Measurements from ENCODE around the gene NGLY1.

NGLY1 gene

DNA sequence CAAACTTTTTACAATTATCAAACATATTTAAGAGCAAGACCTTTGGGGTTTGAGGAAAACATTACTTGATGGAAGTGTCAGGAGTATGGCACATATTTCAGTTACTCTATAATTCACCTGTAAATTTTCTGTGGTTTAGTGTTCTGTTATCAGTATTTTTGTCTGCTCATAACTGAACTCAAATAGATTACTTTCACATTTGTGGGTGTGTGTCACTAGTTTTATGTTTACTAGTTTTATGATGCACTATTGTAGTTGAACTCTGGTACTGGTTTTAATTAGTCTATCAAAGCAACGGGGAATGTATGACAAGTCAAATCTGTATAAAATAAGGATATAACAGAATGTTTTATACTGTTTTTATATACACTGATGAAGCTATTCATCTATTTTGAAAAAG is 33.9 kb upstream of the NGLY1 start:
- H3K9me3 ChIP-seq (ENCODE audit: severe bottlenecking): no peaks in the 10 kb centered on the region
- TF ChIP-seq, protein P1, sequence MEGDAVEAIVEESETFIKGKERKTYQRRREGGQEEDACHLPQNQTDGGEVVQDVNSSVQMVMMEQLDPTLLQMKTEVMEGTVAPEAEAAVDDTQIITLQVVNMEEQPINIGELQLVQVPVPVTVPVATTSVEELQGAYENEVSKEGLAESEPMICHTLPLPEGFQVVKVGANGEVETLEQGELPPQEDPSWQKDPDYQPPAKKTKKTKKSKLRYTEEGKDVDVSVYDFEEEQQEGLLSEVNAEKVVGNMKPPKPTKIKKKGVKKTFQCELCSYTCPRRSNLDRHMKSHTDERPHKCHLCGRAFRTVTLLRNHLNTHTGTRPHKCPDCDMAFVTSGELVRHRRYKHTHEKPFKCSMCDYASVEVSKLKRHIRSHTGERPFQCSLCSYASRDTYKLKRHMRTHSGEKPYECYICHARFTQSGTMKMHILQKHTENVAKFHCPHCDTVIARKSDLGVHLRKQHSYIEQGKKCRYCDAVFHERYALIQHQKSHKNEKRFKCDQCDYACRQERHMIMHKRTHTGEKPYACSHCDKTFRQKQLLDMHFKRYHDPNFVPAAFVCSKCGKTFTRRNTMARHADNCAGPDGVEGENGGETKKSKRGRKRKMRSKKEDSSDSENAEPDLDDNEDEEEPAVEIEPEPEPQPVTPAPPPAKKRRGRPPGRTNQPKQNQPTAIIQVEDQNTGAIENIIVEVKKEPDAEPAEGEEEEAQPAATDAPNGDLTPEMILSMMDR (IDR thresholded peaks at IDR 0.05; ENCODE audit: low read depth, low read length): no peak
- no peaks in the 10 kb centered on the region for H3K36me3 ChIP-seq
- H3K4me3 ChIP-seq (ENCODE audit: low read depth, low read length): no peak overlapping the region
- no peak overlapping the region for H3K27ac ChIP-seq
- DNase-seq: no peak
- no peaks in the 10 kb centered on the region for H3K27me3 ChIP-seq (ENCODE audit: insufficient read depth, low read depth, severe bottlenecking)

DNA sequence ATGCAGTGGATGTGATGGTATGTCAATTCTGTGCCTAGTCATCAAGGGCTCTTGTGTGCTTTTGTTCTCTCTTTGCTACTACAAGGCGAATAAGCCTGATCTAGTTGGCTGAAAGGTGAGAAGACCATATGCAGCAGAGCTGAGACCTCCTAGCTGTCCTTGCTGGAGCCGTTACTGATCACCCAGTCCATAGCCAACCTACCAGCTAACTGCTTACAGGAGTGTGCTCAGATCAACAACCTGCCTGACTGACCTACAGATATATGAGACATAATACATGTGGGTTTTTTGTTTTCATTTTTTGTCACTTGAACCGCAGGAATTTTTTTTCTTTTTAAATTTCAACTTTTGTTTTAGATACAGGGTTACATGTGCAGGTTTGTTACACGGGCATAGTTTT is 29.4 kb upstream of the NGLY1 start:
- Histone ChIP-seq H3K4me3 (ENCODE audit: low read depth, low read length) (no peak overlapping the region), H3K9me3 (ENCODE audit: severe bottlenecking) (no peaks in the 10 kb centered on the region), H3K27me3 (ENCODE audit: insufficient read depth, low read depth, severe bottlenecking) (no peaks in the 10 kb centered on the region), H3K36me3 (no peaks in the 10 kb centered on the region), H3K27ac (no peak overlapping the region)
- TF ChIP-seq, protein P1 (IDR thresholded peaks at IDR 0.05; ENCODE audit: low read depth, low read length): no peak
- no peak for DNase-seq

DNA sequence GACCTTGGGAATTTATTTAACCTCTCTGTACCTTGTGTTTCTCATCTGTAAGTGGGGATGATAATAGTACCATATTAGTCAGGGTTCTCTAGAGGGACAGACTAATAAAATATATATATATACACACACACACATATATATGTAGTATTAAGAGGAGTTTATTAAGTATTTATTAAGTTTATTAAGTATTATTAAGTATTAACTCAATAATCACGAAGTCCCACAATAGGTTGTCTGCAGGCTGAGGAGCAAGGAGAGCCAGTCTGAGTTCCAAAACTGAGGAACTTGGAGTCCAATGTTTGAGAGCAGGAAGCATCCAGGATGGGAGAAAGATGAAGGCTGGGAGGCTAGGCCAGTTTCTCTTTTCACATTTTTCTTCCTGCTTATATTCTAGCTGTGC is 21.4 kb upstream of the NGLY1 start:
- no peaks in the 10 kb centered on the region for H3K27me3 ChIP-seq (ENCODE audit: insufficient read depth, low read depth, severe bottlenecking)
- H3K4me3 ChIP-seq (ENCODE audit: low read depth, low read length): no peak overlapping the region
- DNase-seq: no peak
- H3K27ac ChIP-seq: no peak overlapping the region
- no peaks in the 10 kb centered on the region for H3K36me3 ChIP-seq
- no peaks in the 10 kb centered on the region for H3K9me3 ChIP-seq (ENCODE audit: severe bottlenecking)
- TF ChIP-seq, protein P1 (IDR thresholded peaks at IDR 0.05; ENCODE audit: low read depth, low read length): no peak

- no peaks in the 10 kb centered on the region for H3K36me3 ChIP-seq
- no peak for DNase-seq
- no peak overlapping the region for H3K4me3 ChIP-seq (ENCODE audit: low read depth, low read length)
- H3K9me3 ChIP-seq (ENCODE audit: severe bottlenecking): no peaks in the 10 kb centered on the region
- TF ChIP-seq, protein P1 (IDR thresholded peaks at IDR 0.05; ENCODE audit: low read depth, low read length): no peak
- H3K27ac ChIP-seq: no peak overlapping the region
- H3K27me3 ChIP-seq (ENCODE audit: insufficient read depth, low read depth, severe bottlenecking): no peaks in the 10 kb centered on the region
Observed at GRCh38 chr3:25803833-25804232, 20.6 kb upstream of the NGLY1 start.

DNA sequence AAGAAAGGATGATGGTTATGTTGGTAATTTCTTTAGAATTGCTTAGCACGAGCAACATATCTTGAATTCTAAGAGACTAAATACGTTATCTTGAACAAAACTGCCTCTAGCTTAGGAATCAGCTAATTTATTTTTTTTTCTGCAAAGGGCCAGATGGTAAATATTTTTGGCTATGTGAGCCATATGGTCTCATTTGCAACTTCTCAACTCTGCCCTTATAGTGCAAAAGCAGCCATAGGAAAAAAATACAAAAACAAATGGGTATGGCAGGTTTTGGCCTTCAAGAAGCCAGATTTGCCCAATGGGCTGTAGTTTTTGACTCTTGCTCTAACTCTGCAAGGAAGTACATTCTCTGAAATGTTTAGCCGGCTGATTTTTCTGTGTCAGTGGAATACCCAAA is 18.5 kb upstream of the NGLY1 start:
- no peak overlapping the region for H3K27ac ChIP-seq
- no peaks in the 10 kb centered on the region for H3K36me3 ChIP-seq
- H3K4me3 ChIP-seq (ENCODE audit: low read depth, low read length): no peak overlapping the region
- H3K27me3 ChIP-seq (ENCODE audit: insufficient read depth, low read depth, severe bottlenecking): no peaks in the 10 kb centered on the region
- DNase-seq: no peak
- H3K9me3 ChIP-seq (ENCODE audit: severe bottlenecking): no peaks in the 10 kb centered on the region
- TF ChIP-seq, protein P1 (IDR thresholded peaks at IDR 0.05; ENCODE audit: low read depth, low read length): no peak

Data from WERI-Rb-1 (cell line).